GM19035 (cell line): ENCODE data around the gene SPATA24.
"Not testable (repeated sequence)": the region's sequence is repeated elsewhere in the genome, so short reads cannot be mapped to it uniquely, and the experiment has no call there.

ENCODE experiments used
- ATAC-seq: cut with Tn5 transposase; IDR thresholded peaks from one replicate; pipeline ENCODE4 v1.9.1; 2021; ENCODE audit not compliant: unreplicated experiment

Gene SPATA24

DNA sequence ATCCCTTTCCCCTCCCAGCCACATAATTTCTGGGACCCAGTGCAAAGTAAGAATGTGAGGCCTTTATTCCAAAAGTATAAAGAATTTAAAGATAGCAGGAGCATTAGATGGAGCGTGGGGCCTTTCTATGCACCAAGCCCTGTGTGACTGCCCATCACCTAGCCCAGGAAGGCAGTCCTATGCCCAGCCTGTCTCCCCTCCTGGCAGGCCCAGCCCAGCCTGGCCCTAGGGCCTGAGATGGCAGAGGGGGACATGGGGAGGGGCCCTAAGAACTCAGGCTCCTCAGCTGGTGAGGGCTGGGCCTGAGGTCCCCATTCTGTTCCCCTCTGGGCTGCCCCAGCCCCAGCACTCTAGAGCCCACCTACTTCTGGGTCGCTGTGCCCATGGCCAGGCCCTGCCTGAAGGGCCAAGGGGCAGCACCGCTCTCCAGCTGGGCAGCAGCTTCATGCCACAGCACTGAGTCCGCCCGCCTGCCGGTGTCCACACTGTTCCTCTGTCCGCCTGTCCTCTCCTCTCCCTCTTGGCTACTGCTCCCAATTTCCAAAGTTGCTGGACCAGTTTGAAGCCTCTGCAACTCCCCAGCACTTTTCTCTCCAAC lies 19.8 kb downstream of the SPATA24 start:
- no peak for ATAC-seq

GRCh38 chr5:139383275-139383992 lies 20.5 kb downstream of the SPATA24 start, which contains the start of gene SLC23A1:
Gene SLC23A1, minus strand, starts transcription at chr5:139383297. Its CDS starts 44 bp downstream, at chr5:139383253.
- ATAC-seq, result no peak

- no peak for ATAC-seq
Measured at GRCh38 chr5:139382807-139383206, 21.1 kb downstream of the SPATA24 start.

- no peak for ATAC-seq
Measured at GRCh38 chr5:139381837-139382761, 21.8 kb downstream of the SPATA24 start.

DNA sequence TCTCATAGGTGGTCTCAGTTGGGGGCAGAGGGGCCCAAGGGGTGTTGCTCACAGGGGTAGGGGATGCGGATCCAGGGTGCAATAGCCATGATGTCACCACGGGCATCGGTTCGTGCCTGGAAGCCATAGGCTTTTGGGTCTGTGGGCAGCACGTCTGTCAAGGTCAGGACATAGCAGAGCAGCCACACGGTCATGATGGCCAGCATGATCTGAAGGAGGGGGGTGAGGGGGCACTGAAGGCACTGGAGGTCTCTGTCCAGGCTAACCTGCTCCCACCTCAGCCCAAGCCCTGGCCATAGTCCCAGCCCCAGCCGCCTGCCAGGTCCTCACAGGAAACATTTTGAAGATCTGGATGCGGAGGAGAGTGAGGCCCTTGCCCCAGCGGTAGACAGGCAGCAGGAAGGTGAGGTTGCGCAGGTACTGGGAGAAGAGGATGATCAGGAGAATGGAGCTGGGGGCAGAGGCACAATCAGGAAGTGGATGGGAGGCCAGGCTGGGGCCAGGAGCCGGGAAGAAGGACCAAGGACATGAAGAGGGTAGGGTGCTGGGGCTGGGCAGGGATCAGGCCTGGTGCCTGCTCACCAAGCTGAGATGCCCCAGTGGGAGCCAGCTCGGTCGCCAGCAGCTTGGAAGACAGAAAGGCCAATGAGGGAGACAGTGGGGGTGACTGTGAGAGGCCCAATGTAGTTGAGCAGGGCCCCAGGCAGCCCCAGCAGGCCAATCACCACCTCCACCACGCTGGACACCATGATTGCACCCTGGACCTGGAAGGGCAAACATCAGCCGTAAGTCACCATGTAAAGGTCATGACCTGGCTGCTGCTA lies 24.1 kb downstream of the SPATA24 start:
- ATAC-seq, result no peak

DNA sequence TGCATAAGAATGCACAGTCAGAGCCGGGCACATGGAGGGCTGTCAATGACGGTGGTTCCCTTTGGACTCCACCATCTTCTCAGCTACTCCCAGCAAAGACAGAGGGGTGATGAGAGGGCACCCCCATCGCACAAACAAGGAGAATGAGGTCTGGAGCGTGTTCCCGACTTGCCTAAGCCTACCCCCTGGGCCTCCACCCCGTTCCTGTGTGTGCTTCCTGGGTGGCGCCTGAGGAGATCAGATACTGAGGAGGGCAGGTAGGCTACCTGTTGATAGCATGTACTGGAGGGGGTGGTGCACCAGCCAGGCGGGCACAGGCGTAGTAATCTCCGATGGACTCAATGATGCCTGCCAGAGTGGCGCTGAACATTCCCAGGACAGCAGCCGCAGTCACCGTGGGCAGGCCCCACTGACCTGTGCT lies 24.9 kb downstream of the SPATA24 start:
- ATAC-seq, result no peak

GRCh38 chr5:139378101-139378825 lies 25.6 kb downstream of the SPATA24 start:
- no peak for ATAC-seq

DNA sequence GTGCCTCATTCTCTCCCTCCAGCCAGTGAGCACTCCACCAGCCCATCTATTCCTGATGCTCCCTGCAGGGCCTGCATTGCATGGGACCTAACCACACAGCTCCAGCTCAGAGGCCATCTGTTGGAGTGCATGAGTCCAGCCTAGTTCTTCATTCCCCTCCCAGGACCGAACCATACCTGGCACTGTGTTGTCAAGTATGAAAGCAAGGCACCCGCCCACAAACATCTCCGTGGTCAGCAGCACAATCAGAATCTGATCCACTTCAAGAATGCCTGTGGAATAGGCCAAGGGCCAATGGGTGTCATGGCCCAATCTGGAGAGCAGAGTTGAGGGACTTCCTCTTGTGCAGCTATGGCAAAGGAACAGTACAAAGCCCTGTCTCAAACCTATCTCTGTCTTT lies 26.7 kb downstream of the SPATA24 start:
- no peak for ATAC-seq

GRCh38 chr5:139376364-139376763 lies 27.5 kb downstream of the SPATA24 start:
- no peak for ATAC-seq

DNA sequence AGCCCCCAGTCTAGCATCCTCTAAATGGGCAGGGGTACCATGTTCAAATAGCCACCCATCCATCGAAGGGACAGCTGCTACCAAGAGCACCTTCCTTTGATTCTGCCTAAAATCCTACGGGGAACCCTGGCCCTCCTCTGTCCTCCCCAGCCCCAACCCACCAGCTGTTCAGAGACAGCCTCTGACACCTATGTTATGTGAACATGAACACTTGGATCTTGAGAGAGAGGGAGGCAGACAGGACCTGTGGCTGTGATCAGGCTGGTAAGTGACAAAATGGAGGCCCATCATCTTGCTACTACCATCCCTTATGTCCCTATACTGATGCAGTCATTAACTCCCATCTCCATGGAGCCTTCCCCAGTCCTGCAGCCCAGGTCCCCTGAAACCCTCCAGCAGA lies 29.0 kb downstream of the SPATA24 start:
- ATAC-seq, result no peak

- no peak for ATAC-seq
Measured at GRCh38 chr5:139371482-139372435, 32.1 kb downstream of the SPATA24 start.

GRCh38 chr5:139369181-139369580 lies 34.7 kb downstream of the SPATA24 start:
- ATAC-seq, result no peak

DNA sequence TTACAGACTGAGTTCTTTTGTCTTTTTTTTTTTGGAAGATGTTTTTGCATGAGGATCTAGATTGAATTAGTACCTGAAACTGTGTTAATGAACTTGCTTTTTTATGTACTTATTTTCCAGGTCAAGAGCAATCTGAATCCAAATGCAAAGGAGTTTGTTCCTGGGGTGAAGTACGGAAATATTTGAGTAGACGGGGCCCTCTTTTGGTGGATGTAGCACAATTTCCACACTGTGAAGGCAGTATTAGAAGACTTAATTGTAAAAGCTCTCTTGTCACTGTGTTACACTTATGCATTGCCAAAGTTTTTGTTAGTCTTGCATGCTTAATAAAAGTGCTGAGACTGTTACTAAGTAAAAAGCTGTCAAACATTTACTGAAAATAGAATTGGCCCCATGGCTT lies 35.3 kb downstream of the SPATA24 start:
- no peak for ATAC-seq

DNA sequence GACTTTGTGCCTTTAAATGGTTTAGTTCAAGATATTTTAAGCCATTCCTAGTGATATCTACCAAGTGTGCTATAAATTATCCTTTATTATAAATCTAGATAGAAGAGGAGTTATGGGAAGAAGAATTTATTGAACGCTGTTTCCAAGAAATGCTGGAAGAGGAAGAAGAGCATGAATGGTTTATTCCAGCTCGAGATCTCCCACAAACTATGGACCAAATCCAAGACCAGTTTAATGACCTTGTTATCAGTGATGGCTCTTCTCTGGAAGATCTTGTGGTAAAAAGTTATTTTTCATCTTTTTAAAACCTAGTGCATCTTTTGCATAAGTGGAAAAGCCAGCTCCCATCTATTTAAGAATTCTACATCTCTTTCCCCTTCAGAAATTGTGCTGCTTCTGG lies 39.4 kb downstream of the SPATA24 start:
- ATAC-seq, result no peak

GRCh38 chr5:139363937-139364336 lies 40.0 kb downstream of the SPATA24 start:
- ATAC-seq, result no peak

DNA sequence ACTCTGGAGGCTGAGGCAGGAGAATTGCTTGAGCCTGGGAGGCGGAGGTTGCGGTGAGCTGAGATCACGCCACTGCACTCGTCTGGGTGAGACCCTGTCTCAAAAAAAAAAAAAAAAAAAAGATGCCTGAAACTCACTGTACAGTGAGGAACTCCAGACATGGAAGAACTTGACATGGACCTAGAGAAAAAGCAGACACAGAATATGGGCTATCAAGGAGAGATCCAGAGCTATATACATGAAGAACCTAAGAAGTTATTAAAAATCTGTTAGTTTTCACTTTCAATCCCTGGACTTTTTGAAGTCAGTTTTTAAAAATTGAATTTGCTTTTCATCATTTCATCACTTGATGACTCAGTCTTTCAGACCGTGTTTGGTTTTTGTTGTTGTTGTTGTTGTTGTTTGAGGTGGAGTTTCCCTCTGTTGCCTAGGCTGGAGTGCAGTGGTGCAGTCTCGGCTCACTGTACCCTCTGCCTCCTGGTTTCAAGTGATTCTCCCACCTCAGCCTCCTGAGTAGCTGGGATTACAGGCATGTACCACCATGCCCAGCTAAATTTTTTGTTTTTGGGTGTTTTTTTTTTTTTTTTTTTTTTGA lies 42.0 kb downstream of the SPATA24 start:
- no peak for ATAC-seq

GRCh38 chr5:139360384-139360783 lies 43.5 kb downstream of the SPATA24 start:
- no peak for ATAC-seq

DNA sequence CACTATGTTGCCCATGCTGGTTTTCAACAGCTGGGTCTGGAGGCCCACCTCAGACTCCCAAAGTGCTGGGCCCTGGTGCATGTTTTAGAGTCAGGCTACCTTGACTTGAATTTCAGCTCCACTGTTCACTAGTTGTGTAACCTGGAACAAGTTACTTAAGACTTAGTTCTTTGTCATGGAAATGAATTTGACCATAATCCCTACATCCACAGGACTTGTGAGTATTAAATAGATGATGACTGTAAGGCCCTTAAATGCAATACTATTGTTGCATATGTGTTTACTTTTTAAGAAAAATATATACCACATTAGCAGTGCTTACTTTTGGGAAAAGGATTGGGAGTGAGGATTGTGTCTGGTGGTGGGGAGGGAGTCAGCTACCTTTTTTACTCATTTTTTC lies 45.8 kb downstream of the SPATA24 start:
- no peak for ATAC-seq

DNA sequence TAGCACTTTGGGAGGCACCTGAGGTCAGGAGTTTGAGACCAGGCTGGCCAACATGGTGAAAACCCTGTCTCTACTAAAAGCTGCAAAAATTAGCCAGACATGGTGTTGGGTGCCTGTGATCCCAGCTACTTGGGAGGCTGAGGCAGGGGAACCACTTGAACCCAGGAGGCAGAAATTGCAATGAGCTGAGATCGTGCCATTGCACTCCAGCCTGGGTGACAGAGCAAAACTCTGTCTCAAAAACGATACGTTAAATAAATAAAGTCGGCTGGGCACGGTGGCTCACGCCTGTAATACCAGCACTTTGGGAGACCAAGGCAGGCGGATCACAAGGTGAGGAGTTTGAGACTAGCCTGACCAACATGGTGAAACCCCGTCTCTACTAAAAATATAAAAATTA lies 48.0 kb downstream of the SPATA24 start:
- not testable (repeated sequence) for ATAC-seq
